H1 (cell line): ENCODE data around the gene C1QTNF1. TPM values are rescaled to one million over a fixed set of nuclear protein-coding genes. Genes with fewer than 3 reads are reported as not detected.
A peak's percentile ranks its signal among the peaks of the same experiment; 100 is the strongest.

Experiments
- CREB1 ChIP-seq: IDR thresholded peaks from 2 replicates; pipeline ENCODE4 v1.6.1; 2012; ENCODE audit warnings: inconsistent platforms
- CTBP2 ChIP-seq: IDR thresholded peaks from 2 replicates; pipeline ENCODE4 v1.7.0; 2011; ENCODE audit warnings: borderline replicate concordance, mild to moderate bottlenecking, moderate library complexity, mixed read lengths, low read length; ENCODE audit not compliant: insufficient read depth, insufficient read length
- HDAC6 ChIP-seq: IDR thresholded peaks from one replicate; pipeline ENCODE4 v1.7.1; 2012; ENCODE audit warnings: low read depth, mild to moderate bottlenecking, inconsistent platforms, low read length, moderate library complexity
- MAX ChIP-seq: IDR thresholded peaks from 2 replicates; pipeline ENCODE4 v1.6.1; 2012; ENCODE audit warnings: inconsistent platforms
- POLR2AphosphoS5 ChIP-seq: IDR thresholded peaks from 2 replicates; pipeline ENCODE4 v1.6.1; 2011; ENCODE audit warnings: low read depth, low read length
- RAD21 ChIP-seq, 2 experiments: IDR thresholded peaks in 1 of 2; conservative IDR thresholded peaks in 1 of 2; 2 replicates each; pipeline ENCODE4 v1.6.1; 2011; ENCODE audit warnings: low read depth in 2 of 2, low read length in 2 of 2, improper control_type of control experiment in 1 of 2, inconsistent platforms in 1 of 2, mild to moderate bottlenecking in 1 of 2, moderate library complexity in 1 of 2
- RXRA ChIP-seq: IDR thresholded peaks from 2 replicates; pipeline ENCODE4 v1.6.1; 2011; ENCODE audit warnings: low read depth, mild to moderate bottlenecking, low read length, moderate library complexity; ENCODE audit not compliant: insufficient read depth
- TAF7 ChIP-seq: optimal IDR thresholded peaks from 2 replicates; pipeline ENCODE3; 2011; ENCODE audit warnings: low read depth, mild to moderate bottlenecking, inconsistent platforms, low read length, moderate library complexity, borderline replicate concordance
- TCF12 ChIP-seq: IDR thresholded peaks from 2 replicates; pipeline ENCODE4 v1.6.1; 2011; ENCODE audit warnings: low read depth, mild to moderate bottlenecking, low read length
- YY1 ChIP-seq: IDR thresholded peaks from 2 replicates; pipeline ENCODE4 v1.6.1; 2011; ENCODE audit warnings: low read depth, mild to moderate bottlenecking, low read length
- polyA plus RNA-seq, 7 experiments: library from polyadenylated mRNA; depleted of rRNA in 3 of 7; stranded (reverse) in 5 of 7; unstranded in 2 of 7; fragments of >200 nt in 5 of 7; fragments of 200-250 nt in 2 of 7; gene quantifications; 1 replicate in 5 of 7; 2 replicates in 1 of 7; 4 replicates in 1 of 7; pipeline versions ENCODE4 v1.2.1 to v1.2.3, GENCODE V29; 2011 to 2013; ENCODE audit warnings: missing spikeins in 2 of 7, mixed read lengths in 2 of 7
- total RNA-seq: library from RNA; stranded (reverse); fragmentation: NEBNext Ultra II Directional; extraction: Animal tissue kit (Norgen Biotek cat#: 25700); gene quantifications from 2 replicates; pipeline ENCODE4 v1.2.1, GENCODE V29; 2021

The C1QTNF1 gene
- total and polyA plus RNA-seq, 2 of the 8 experiments (the other 6 are each of a cell fraction or from before 2014, with no cell fraction given) = 1.5 to 2.5 TPM

- TF ChIP-seq YY1 (no peak), TAF7 (no peak), TCF12 (peak; percentile 75; the same call in 1 of the 2 replicates), RXRA (no peak), CTBP2 (no peak), CREB1 (no peak; the same call in 1 of the 2 replicates), POLR2AphosphoS5 (no peak), RAD21 (IDR thresholded peaks at IDR 0.05 in 1 of 2, conservative IDR thresholded peaks at IDR 0.05 in 1 of 2; ENCODE audit: low read depth in 2 of 2, low read length in 2 of 2) (peak; percentile 72 to 76), MAX (0 out of 2 replicates have a peak, but pooled peaks have one; percentile 31), HDAC6 (no peak)
These were observed 18.6 kb downstream of the C1QTNF1 start (continued) for GRCh38 chr17:79042421-79043190.
